Measurements from ENCODE around the gene OLFM2.
A peak's percentile ranks its signal among the peaks of the same experiment; 100 is the strongest.

The OLFM2 gene

DNA sequence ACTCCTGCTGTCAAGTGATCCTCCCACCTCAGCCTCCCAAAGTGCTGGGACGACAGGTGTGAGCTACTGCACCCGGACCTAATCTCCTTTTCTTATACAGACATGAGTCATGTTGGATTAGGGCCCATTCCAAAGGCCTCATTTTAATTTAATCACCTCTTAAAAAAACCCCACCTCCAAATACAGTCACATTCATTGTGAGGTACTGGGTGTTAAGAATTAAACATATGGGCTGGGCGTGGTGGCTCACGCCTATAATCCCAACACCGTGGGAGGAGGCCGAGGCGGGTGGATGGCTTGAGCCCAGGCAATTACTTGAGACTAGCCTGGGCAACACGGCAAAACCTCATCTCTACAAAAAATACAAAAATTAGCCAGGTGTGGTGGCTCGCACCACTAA is 54.6 kb downstream of the OLFM2 start:
- no peak for DNase-seq (ENCODE audit: low read depth in 1 of 2, low spot score in 1 of 2)
- in situ Hi-C loops (cut with HindIII; ENCODE audit: low pct_unique_long_range_greater_than_20kb, low sequenced_read_pairs) = no loop called here
- no peak for TF ChIP-seq JUND (IDR thresholded peaks at IDR 0.05; ENCODE audit: low read depth)

DNA sequence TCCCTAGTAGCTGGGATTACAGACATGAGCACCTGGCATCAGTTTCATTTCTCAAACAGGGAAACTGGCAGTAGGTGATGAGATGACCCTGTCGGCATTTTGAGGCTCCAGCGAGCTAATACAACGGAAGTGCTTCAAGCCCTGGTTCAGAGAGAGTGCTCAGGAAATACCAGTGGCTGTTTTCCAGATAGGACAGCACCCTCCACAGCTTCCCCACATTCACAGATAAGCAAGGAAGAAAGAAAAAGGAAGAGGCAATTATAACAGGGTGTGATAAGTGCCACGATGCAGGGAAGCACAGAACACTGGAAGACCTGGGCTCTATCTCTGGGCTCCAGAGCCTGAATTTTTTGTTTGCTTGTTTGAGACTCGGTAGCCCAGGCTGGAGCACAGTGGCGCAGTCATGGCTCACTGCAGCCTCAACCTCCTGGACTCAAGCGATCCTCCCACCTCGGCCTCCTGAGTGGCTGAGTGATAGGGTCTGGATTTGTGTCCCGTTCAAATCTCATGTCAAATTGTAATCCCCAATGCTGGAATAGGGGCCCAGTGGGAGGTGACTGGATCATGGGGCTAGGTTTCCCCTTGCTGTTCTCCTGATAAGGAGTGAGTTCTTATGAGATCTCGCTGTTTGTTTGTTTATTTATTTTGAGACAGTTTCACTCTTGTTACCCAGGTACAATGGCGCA is 57.7 kb downstream of the OLFM2 start:
- in situ Hi-C loops (cut with HindIII; ENCODE audit: low pct_unique_long_range_greater_than_20kb, low sequenced_read_pairs) = no loop called here
- TF ChIP-seq JUND (IDR thresholded peaks at IDR 0.05; ENCODE audit: low read depth) = no peak
- DNase-seq (ENCODE audit: low read depth in 1 of 2, low spot score in 1 of 2) = no peak

DNA sequence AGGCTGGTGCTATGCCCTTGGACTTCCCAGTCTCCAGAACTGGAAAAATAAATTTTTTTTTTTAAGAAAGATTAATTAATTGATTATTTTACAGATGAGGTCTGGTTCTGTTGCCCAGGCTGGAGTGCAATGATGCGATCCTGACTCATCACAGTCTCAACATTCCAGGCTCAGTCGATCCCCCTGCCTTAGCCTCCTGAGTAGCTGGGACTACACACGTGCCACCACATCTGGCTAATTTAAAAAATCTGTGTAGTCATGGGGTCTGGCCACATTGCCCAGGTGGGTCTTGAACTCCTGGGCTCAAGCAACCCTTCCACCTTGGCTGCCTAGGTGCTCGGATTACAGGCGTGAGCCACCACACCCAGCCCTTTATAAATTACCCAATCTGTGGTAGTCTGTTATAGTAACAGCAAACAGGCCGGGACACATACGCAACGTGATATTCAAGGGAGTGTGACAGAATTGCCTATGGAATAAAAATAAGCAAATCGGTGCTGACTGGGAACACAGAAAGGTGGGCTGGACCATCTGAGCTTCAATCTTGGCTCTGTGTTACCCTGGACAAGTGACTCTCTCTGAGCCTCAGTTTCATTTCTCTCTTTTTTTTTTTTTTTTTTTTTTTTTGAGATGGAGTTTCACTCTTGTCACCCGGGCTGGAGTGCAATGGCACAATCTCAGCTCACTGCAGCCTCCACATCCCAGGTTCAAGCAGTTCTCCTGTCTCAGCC is 58.4 kb downstream of the OLFM2 start:
- DNase-seq (ENCODE audit: low read depth in 1 of 2, low spot score in 1 of 2) = no peak
- in situ Hi-C loops (cut with HindIII; ENCODE audit: low pct_unique_long_range_greater_than_20kb, low sequenced_read_pairs) = no loop called here
- TF ChIP-seq JUND (IDR thresholded peaks at IDR 0.05; ENCODE audit: low read depth) = no peak

GRCh38 chr19:9875796-9876195 is 60.5 kb downstream of the OLFM2 start:
- DNase-seq (ENCODE audit: low read depth in 1 of 2, low spot score in 1 of 2) = no peak
- no peak for TF ChIP-seq JUND (IDR thresholded peaks at IDR 0.05; ENCODE audit: low read depth)
- in situ Hi-C loops (cut with HindIII; ENCODE audit: low pct_unique_long_range_greater_than_20kb, low sequenced_read_pairs) = no loop called here

GRCh38 chr19:9875031-9875627 is 61.2 kb downstream of the OLFM2 start:
- in situ Hi-C loops (cut with HindIII; ENCODE audit: low pct_unique_long_range_greater_than_20kb, low sequenced_read_pairs) = no loop called here
- no peak for DNase-seq (ENCODE audit: low read depth in 1 of 2, low spot score in 1 of 2)
- no peak for TF ChIP-seq JUND (IDR thresholded peaks at IDR 0.05; ENCODE audit: low read depth)

GRCh38 chr19:9872618-9873242 is 63.6 kb downstream of the OLFM2 start:
- DNase-seq (ENCODE audit: low read depth in 1 of 2, low spot score in 1 of 2) = no peak
- no peak for TF ChIP-seq JUND (IDR thresholded peaks at IDR 0.05; ENCODE audit: low read depth)
- in situ Hi-C loops (cut with HindIII; ENCODE audit: low pct_unique_long_range_greater_than_20kb, low sequenced_read_pairs) = no loop called here

DNA sequence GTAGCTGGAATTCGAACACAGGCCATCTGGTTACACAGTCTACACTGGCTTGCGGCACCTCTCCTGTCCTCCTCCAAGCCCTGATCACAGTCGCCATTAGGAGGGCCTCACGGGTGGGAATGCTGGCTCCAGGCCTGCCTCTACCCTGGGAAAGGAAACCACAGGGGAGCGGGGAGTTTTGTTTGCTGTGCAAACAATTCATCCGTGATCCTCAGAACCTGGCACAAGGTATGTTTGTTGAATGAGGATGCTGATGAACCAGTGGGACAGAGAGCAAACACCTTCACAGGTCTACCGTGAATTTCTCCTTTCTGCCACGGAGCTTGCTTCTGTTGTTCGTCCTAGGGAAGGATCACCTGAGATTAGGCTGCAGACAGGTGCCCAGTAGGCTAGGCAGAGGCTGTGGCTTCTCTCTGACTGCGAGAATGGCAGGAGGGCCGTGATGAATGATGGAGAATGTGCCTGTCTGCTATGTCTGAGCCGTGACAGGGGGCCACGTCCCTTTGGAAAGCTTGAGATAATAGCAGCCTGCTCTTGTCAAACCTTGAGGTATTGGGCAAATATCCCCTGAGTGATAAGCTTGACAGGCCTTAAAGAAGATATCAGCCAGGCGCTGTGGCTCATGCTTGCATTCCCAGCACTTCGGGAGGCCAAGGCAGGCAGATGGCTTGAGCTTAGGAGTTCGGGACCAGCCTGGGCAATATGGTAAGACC is 64.5 kb downstream of the OLFM2 start:
- peak in 1 of 2 experiments; percentile 62 for DNase-seq (ENCODE audit: low read depth in 1 of 2, low spot score in 1 of 2)
- in situ Hi-C loops (cut with HindIII; ENCODE audit: low pct_unique_long_range_greater_than_20kb, low sequenced_read_pairs) = no loop called here
- no peak for TF ChIP-seq JUND (IDR thresholded peaks at IDR 0.05; ENCODE audit: low read depth)

- no peak for TF ChIP-seq JUND (IDR thresholded peaks at IDR 0.05; ENCODE audit: low read depth)
- DNase-seq (ENCODE audit: low read depth in 1 of 2, low spot score in 1 of 2) = no peak
- in situ Hi-C loops (cut with HindIII; ENCODE audit: low pct_unique_long_range_greater_than_20kb, low sequenced_read_pairs) = no loop called here
These were observed 67.2 kb downstream of the OLFM2 start for GRCh38 chr19:9868983-9869617.

- no peak for DNase-seq (ENCODE audit: low read depth in 1 of 2, low spot score in 1 of 2)
- in situ Hi-C loops (cut with HindIII; ENCODE audit: low pct_unique_long_range_greater_than_20kb, low sequenced_read_pairs) = no loop called here
- TF ChIP-seq JUND (IDR thresholded peaks at IDR 0.05; ENCODE audit: low read depth) = no peak
These were observed 70.4 kb downstream of the OLFM2 start for GRCh38 chr19:9865732-9866501.

DNA sequence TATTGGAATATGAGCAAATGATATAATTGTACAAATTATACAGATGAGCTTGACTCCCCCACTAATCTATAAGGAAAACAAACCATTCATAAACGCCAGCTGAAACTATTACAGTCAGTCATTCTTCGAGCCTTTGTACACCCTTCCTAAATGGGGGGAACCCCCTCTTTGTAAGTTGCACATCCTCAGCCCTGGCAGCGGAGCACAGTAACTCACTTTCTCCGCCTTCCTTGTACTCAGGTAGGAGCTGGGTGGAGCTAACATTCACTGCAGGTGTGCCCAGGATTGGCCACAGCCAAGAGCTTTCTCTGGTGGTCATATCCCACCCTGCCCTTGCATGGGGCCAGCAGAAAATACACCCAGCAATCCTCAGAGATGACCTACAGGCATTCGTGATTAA is 72.6 kb downstream of the OLFM2 start:
- no peak for DNase-seq (ENCODE audit: low read depth in 1 of 2, low spot score in 1 of 2)
- TF ChIP-seq JUND (IDR thresholded peaks at IDR 0.05; ENCODE audit: low read depth) = no peak
- in situ Hi-C loops (cut with HindIII; ENCODE audit: low pct_unique_long_range_greater_than_20kb, low sequenced_read_pairs) = no loop called here

- TF ChIP-seq JUND (IDR thresholded peaks at IDR 0.05; ENCODE audit: low read depth) = no peak
- DNase-seq (ENCODE audit: low read depth in 1 of 2, low spot score in 1 of 2) = no peak
- in situ Hi-C loops (cut with HindIII; ENCODE audit: low pct_unique_long_range_greater_than_20kb, low sequenced_read_pairs) = no loop called here
These were observed 73.4 kb downstream of the OLFM2 start for GRCh38 chr19:9862938-9863337.

All from T47D (cell line).